HL-60/S4 treated with phorbol 12-myristate 13-acetate at 8.2 ng/mL for 4 days and 3 days (cell line): Measurements from ENCODE around the gene MOV10.
"Not testable (repeated sequence)": the region's sequence is repeated elsewhere in the genome, so short reads cannot be mapped to it uniquely, and the experiment has no call there.

Experiments used
- in situ Hi-C: fragments of 300-500 bp; cut with MboI; formaldehyde crosslinking; loops from 2 replicates; pipeline ENCODE4 v1.15.0; 2022; ENCODE audit warnings: low sequenced_read_pairs

Gene MOV10

GRCh38 chr1:112674440-112674985 is at the start of gene MOV10:
MOV10 (plus strand) TSS chr1:112674659; CDS start chr1:112674913, 254 bp downstream.
- in situ Hi-C loops, result no loop called here

DNA sequence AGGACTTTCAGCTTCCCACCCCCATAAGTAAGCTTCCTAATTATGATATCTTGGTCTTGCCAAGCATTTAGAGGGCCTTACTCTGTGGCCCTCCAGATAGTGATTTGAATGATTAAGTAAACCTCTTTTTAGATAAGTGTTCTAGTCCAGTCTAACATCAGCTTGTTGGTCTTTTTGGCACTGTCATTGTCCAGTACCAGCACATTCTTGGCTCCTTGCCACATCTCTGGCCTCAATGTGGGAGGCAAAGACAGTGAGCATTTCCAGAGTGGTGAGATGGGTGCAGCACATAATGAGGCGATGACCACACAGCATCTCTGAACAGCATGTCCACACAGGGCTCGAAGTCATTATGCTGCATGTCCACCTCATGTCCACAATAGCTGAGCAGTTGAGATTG is 48.8 kb upstream of the MOV10 start:
- in situ Hi-C loops, result no loop called here

GRCh38 chr1:112626193-112626592 is 48.3 kb upstream of the MOV10 start:
- in situ Hi-C loops, result no loop called here

GRCh38 chr1:112626887-112627286 is 47.6 kb upstream of the MOV10 start:
- in situ Hi-C loops, result no loop called here

DNA sequence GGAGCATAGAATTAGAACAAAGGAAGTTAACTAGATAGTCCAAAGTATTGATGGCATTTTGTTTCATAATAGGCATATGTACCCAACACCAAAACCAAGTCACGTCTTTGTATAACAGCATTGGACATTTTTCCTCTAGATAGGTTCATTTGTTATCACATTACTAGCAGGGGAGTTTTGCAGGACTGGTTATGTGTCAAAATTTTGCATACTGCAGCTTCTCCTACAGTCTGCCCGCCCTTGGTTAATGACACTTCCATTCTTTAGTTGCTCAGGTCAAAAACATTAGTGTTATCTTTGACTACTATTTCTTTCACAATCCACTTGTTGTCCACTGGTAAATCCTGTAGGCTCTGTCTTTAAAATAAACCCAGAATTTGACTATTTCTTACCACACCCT is 45.9 kb upstream of the MOV10 start:
- in situ Hi-C loops, result no loop called here

- in situ Hi-C loops, result no loop called here
Measured at GRCh38 chr1:112629256-112629655, 45.2 kb upstream of the MOV10 start.

- in situ Hi-C loops, result no loop called here
Measured at GRCh38 chr1:112633628-112634027, 40.8 kb upstream of the MOV10 start.

DNA sequence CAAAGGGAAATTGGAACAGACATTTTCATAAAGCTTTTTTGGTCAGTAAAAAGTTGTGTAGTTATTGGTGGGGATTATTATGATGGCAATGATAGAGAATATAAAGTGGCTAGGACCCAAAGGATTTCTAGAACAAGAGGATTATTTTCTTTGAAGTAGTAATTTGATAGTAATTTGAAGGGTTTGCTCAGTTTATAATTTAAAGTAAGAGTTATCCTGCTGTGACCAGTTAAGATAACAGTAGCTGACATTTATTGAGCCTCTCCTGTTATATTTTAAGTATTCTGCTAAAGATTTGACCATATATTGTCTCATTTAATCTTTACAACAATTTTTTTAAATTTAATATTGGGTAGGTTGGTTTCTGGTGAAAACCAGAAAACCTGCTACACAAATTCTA is 40.1 kb upstream of the MOV10 start:
- in situ Hi-C loops, result no loop called here

DNA sequence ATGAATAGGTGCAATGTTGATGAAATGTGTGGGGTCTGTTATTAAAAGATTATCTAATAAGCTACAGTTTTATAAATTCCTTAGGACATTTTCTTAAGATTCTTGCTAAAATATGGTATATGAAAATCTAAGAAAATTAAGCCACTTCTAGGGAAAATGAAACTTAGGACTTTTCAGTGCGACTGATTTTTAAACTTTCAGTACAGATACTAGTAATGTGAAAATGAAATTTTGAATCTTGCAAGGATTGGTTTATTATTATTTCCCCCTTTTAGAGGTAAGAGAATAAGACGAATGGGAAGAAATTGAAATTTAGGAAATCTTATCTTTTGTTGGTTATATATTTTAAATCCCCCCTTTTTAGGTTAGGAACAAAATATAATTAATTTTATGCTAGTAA is 38.4 kb upstream of the MOV10 start:
- in situ Hi-C loops, result no loop called here

DNA sequence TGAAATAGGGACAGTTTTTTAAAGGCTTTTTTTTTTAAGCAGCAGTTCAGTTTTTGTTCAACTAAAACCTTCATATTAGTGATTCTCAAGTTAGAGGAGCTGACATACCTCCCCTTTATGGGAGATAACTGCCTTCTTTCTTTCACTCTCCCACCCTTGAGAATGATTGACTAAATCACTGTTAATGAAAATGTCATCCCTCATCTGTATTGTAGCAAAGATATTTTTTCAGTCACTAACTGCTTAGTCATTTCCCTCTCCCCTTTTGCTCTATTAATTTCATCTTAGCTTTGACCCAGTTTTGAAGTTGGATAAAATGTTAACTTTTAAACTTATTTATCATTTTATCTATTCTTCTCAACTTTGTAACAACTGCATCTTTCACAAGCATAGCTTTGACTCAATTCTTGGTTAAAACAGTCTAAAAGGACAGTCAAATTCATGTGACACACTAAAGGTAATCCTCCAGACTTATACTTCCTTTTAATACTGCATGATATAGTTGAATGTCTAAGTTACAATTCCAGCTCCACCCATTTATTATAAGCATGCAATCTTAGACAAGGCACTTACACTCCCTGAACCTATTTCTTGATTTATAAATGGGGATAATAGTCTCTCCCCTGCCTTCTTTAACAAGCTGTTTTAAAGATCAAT is 37.7 kb upstream of the MOV10 start:
- in situ Hi-C loops, result no loop called here

DNA sequence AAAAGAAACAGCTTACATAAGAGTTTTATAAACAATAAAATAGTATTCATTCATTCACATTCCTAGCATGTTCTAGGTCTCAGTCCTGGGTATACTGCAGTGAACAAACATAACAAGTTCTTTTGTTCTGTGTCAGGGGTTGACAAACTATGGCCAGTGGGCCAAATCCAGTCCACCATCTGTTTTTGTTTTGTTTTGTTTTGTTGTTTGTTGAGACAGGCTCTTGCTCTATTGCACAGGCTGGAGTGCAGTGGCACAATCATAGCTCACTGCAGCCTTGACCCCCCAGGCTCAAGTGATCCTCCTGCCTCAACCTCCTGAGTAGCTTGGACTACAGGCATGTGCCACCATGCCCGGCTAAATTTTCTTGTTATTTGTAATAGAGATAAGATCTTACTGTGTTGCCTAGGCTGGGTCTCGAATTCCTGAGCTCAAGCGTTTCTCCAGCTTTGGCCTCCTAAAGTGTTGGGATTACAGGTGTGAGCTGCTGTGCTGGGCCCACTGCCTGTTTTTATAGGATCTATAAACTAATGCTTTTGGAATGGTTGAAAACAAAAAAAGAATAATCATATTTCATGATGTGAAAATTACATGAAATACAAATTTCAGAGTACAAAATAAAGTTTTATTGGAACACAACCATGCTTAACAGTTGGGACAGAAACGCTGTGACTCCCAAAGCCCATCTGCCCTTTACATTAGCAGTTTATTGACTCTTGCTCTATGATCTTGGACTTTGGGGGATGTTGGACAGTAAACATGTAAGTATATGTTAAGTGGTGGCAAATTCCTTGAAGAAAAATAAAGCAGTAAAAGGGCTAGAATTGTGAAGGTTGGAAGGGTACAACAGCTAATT is 37.0 kb upstream of the MOV10 start:
- in situ Hi-C loops, result no loop called here

GRCh38 chr1:112638110-112638428 is 36.4 kb upstream of the MOV10 start:
- in situ Hi-C loops, result no loop called here

DNA sequence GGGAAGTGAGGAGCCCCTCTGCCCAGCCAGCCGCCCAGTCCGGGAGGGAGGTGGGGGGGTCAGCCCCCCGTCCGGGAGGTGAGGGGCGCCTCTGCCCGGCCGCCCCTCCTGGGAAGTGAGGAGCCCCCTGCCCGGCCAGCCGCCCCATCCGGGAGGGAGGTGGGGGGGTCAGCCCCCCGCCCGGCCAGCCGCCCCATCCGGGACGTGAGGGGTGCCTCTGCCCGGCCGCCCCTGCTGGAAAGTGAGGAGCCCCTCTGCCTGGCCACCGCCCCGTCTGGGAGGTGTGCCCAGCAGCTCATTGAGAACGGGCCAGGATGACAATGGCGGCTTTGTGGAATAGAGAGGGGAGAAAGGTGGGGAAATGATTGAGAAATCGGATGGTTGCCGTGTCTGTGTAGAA is 34.0 kb upstream of the MOV10 start:
- in situ Hi-C loops, result not testable (repeated sequence)

GRCh38 chr1:112643080-112643479 is 31.4 kb upstream of the MOV10 start:
- in situ Hi-C loops, result no loop called here

DNA sequence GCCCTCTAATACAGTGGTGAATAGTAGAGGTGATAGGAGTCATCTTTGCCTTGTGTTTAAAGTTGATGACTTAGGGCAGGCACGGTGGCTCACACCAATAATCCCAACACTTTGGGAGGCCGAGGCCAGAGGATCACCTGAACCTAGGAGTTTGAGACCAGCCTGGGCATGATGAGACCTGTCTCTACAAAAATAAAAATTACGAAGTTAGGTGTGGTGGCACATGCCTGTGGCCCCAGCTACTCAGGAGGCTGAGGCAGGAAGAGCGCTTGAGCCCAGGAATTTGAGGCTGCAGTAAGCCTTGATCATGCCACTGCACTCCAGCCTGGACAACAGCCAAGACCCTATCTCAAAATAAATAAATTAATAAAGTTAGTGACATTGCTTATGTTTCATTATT is 28.2 kb upstream of the MOV10 start:
- in situ Hi-C loops, result no loop called here

DNA sequence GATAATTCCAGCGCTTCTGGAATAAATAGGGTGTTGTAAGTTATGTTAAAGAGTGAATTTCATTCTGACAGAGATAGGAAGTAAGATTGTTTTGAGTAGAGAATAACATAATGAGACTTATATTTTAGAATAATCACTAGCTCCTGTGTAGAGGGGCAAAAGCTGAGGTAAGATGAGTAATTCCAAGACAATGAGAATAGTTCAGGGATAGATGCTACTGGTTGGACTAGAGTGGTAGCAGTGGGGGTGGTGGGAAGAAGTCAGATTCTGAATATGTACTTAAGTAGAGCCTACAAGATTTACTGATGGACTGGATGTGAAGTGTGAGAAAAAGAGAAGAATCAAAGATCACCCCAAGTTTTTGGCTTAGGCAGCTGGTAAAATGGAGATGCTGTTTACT is 23.3 kb upstream of the MOV10 start:
- in situ Hi-C loops, result no loop called here

- in situ Hi-C loops, result no loop called here
Measured at GRCh38 chr1:112665857-112666256, 8.6 kb upstream of the MOV10 start.

DNA sequence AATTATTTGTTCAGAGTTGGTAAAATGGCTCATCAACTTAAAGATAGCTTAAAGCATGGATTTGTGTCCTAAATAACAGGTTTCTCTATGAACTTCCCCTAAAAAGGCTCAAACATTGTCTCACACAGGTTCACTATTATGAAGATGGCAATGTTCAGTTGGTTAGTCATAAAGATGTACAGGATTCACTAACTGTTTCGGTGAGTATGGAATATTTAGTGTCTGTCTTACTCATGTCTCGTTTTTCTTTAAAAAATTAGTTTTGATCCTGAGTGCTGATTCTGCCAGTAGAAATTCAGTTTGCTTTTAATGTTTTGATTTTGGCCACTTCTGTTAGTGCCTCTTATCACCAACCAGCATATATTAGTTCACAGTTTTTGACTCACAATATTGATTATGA is 7.5 kb upstream of the MOV10 start:
- in situ Hi-C loops, result no loop called here

GRCh38 chr1:112672009-112672408 is 2.5 kb upstream of the MOV10 start:
- in situ Hi-C loops, result no loop called here

DNA sequence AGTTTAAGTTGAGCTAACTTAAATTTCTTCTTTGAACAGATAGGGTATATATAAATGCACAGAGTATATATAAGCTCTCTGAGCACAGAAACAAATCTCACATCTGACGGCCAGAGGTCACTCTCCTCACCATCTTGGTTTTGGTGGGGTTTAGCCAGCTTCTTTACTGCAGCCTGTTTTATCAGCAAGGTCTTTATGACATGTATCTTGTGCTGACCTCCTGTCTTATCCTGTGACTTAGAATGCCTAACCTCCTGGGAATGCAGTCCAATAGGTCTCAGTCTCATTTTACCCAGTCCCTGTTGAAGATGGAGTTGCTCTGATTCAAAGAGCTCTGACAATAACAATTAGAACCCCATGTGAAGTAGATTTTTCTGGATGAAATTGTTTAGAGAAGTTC is 1.6 kb upstream of the MOV10 start:
- in situ Hi-C loops, result no loop called here

- in situ Hi-C loops, result no loop called here
Measured at GRCh38 chr1:112673592-112674439, 643 bp upstream of the MOV10 start.
